ENCODE measurements around the gene REXO4. TPM values are rescaled to one million over a fixed set of nuclear protein-coding genes. Genes with fewer than 3 reads are reported as not detected.

The REXO4 gene
- polyA plus RNA-seq, 1 donor from 2014 or later = 16.1 TPM

GRCh38 chr9:133455936-133456335 lies 38.1 kb upstream of the REXO4 start:
- Histone ChIP-seq H3K4me3 (ENCODE audit: low read length) (no peak overlapping the region), H3K4me2 (ENCODE audit: low read length) (no peak overlapping the region), H4K20me1 (ENCODE audit: insufficient read depth) (no peaks in the 10 kb centered on the region), H2AFZ (ENCODE audit: low read depth, low read length) (no peak overlapping the region), H3K27me3 (ENCODE audit: insufficient read depth, low read depth, low read length) (no peaks in the 10 kb centered on the region), H3K79me2 (replicated peaks; ENCODE audit: insufficient read depth, low read length) (peaks cover 5% of the 10 kb centered on the region), H3K36me3 (ENCODE audit: insufficient read depth, low read length) (no peaks in the 10 kb centered on the region), H3K9me3 (ENCODE audit: low read length) (no peaks in the 10 kb centered on the region), H3K27ac (ENCODE audit: low read length) (no peak overlapping the region), H3K9me2 (ENCODE audit: insufficient read depth, low read length) (no peaks in the 10 kb centered on the region), H3F3A (ENCODE audit: insufficient read depth, low read length, poor library complexity, severe bottlenecking) (no peaks in the 10 kb centered on the region), H3K9ac (ENCODE audit: low read length) (no peak overlapping the region)
- no peak for TF ChIP-seq SMC3 (conservative IDR thresholded peaks at IDR 0.05; ENCODE audit: poor library complexity)
- TF ChIP-seq EP300 (conservative IDR thresholded peaks at IDR 0.05; ENCODE audit: poor library complexity, severe bottlenecking) = no peak
- TF ChIP-seq RAD21 (conservative IDR thresholded peaks at IDR 0.05) = no peak
- no peak for TF ChIP-seq POLR2AphosphoS5 (IDR thresholded peaks at IDR 0.05)
- no peak for TF ChIP-seq MXI1 (conservative IDR thresholded peaks at IDR 0.05; ENCODE audit: poor library complexity, severe bottlenecking)
- no peak for TF ChIP-seq CTCF (IDR thresholded peaks at IDR 0.05; ENCODE audit: poor library complexity, severe bottlenecking)

GRCh38 chr9:133454943-133455673 lies 37.3 kb upstream of the REXO4 start:
- no peaks in the 10 kb centered on the region for H4K20me1 ChIP-seq (ENCODE audit: insufficient read depth)
- H3K9me3 ChIP-seq (ENCODE audit: low read length) = no peaks in the 10 kb centered on the region
- H3K9ac ChIP-seq (ENCODE audit: low read length) = no peak overlapping the region
- no peaks in the 10 kb centered on the region for H3K36me3 ChIP-seq (ENCODE audit: insufficient read depth, low read length)
- H3K27me3 ChIP-seq (ENCODE audit: insufficient read depth, low read depth, low read length) = no peaks in the 10 kb centered on the region
- H3K4me3 ChIP-seq (ENCODE audit: low read length) = no peak overlapping the region
- H3F3A ChIP-seq (ENCODE audit: insufficient read depth, low read length, poor library complexity, severe bottlenecking) = no peaks in the 10 kb centered on the region
- H3K27ac ChIP-seq (ENCODE audit: low read length) = no peak overlapping the region
- H3K9me2 ChIP-seq (ENCODE audit: insufficient read depth, low read length) = no peaks in the 10 kb centered on the region
- no peak for TF ChIP-seq EZH2 (IDR thresholded peaks at IDR 0.05; ENCODE audit: borderline replicate concordance, insufficient read depth, low read length, poor library complexity, severe bottlenecking)
- no peak for TF ChIP-seq MXI1 (conservative IDR thresholded peaks at IDR 0.05; ENCODE audit: poor library complexity, severe bottlenecking)
- TF ChIP-seq TAF1 (IDR thresholded peaks at IDR 0.05; ENCODE audit: low read depth) = no peak
- TF ChIP-seq POLR2AphosphoS5 (IDR thresholded peaks at IDR 0.05) = no peak
- no peak for TF ChIP-seq SMC3 (conservative IDR thresholded peaks at IDR 0.05; ENCODE audit: poor library complexity)
- TF ChIP-seq EP300 (conservative IDR thresholded peaks at IDR 0.05; ENCODE audit: poor library complexity, severe bottlenecking) = no peak
- no peak for TF ChIP-seq CTCF (IDR thresholded peaks at IDR 0.05; ENCODE audit: poor library complexity, severe bottlenecking)
- no peak for TF ChIP-seq REST (IDR thresholded peaks at IDR 0.05; ENCODE audit: borderline replicate concordance)
- no peak for TF ChIP-seq RAD21 (conservative IDR thresholded peaks at IDR 0.05)
- H3K79me2 ChIP-seq (replicated peaks; ENCODE audit: insufficient read depth, low read length) = no peaks in the 10 kb centered on the region
- no peak overlapping the region for H3K4me2 ChIP-seq (ENCODE audit: low read length)
- no peak overlapping the region for H2AFZ ChIP-seq (ENCODE audit: low read depth, low read length)

All from neural cell (in vitro differentiated cells).